ENCODE results near the gene TOP1.

Gene TOP1

GRCh38 chr20:41072190-41072863 lies 43.7 kb downstream of the TOP1 start:
- Histone ChIP-seq H3K4me1 (ENCODE audit: control insufficient read depth in 1 of 2, insufficient read depth in 2 of 2, low read length in 2 of 2) (peaks cover 28 to 38% of the 10 kb centered on the region in 2 donors), H3K27ac (ENCODE audit: low read depth, low read length) (peak overlapping the region; percentile 26)

GRCh38 chr20:41072915-41073314 lies 44.3 kb downstream of the TOP1 start:
- Histone ChIP-seq H3K27me3 (ENCODE audit: control insufficient read depth in 1 of 2, insufficient read depth in 2 of 2, low read length in 2 of 2) (no peaks in the 10 kb centered on the region), H3K27ac (ENCODE audit: low read depth, low read length) (peak overlapping the region; percentile 26), H3K9ac (ENCODE audit: low read depth in 1 of 2, low read length in 2 of 2) (no peak overlapping the region), H3K4me3 (ENCODE audit: low read depth in 1 of 2, low read length in 2 of 2) (no peak overlapping the region), H3K9me3 (ENCODE audit: control insufficient read depth in 1 of 2, low read length in 2 of 2) (no peaks in the 10 kb centered on the region), H3K4me1 (ENCODE audit: control insufficient read depth in 1 of 2, insufficient read depth in 2 of 2, low read length in 2 of 2) (peaks cover 29 to 44% of the 10 kb centered on the region in 2 donors), H3K36me3 (ENCODE audit: control insufficient read depth in 1 of 2, insufficient read depth in 2 of 2, low read length in 2 of 2) (peaks cover 2 to 10% of the 10 kb centered on the region in 2 donors)

More at GRCh38 chr20:41072190-41072863, 43.7 kb downstream of the TOP1 start:
- no peaks in the 10 kb centered on the region for H3K27me3 ChIP-seq (ENCODE audit: control insufficient read depth in 1 of 2, insufficient read depth in 2 of 2, low read length in 2 of 2)
- no peak overlapping the region for H3K4me3 ChIP-seq (ENCODE audit: low read depth in 1 of 2, low read length in 2 of 2)
- peaks cover 6 to 7% of the 10 kb centered on the region in 2 donors for H3K36me3 ChIP-seq (ENCODE audit: control insufficient read depth in 1 of 2, insufficient read depth in 2 of 2, low read length in 2 of 2)
- H3K9ac ChIP-seq (ENCODE audit: low read depth in 1 of 2, low read length in 2 of 2) = no peak overlapping the region
- no peaks in the 10 kb centered on the region for H3K9me3 ChIP-seq (ENCODE audit: control insufficient read depth in 1 of 2, low read length in 2 of 2)

DNA sequence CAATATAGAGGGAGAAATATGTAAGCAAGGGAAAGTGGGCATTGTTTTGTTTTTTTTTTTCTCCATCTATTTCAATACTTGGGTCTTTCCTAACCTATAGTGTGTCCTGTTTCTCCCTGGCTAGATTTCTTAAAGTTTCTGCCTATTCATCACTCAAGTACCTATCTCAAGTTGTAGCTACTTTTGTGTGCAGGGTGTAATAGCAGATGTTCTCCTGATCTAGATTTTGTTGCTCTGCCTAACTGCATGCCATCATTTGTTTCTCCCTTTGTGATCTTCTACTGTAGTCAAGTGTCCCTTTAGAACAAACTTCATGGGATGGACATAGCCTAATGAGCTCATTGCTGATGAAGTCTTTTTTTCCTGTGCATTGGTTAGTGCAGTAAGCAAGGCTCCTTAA lies 45.8 kb downstream of the TOP1 start:
- Histone ChIP-seq H3K36me3 (ENCODE audit: control insufficient read depth in 1 of 2, insufficient read depth in 2 of 2, low read length in 2 of 2) (peaks cover 0 to 11% of the 10 kb centered on the region in 2 donors), H3K4me3 (ENCODE audit: low read depth in 1 of 2, low read length in 2 of 2) (no peak overlapping the region), H3K27me3 (ENCODE audit: control insufficient read depth in 1 of 2, insufficient read depth in 2 of 2, low read length in 2 of 2) (no peaks in the 10 kb centered on the region), H3K9ac (ENCODE audit: low read depth in 1 of 2, low read length in 2 of 2) (no peak overlapping the region), H3K27ac (ENCODE audit: low read depth, low read length) (no peak overlapping the region), H3K4me1 (ENCODE audit: control insufficient read depth in 1 of 2, insufficient read depth in 2 of 2, low read length in 2 of 2) (peaks cover 32 to 52% of the 10 kb centered on the region in 2 donors), H3K9me3 (ENCODE audit: control insufficient read depth in 1 of 2, low read length in 2 of 2) (no peaks in the 10 kb centered on the region)

GRCh38 chr20:41076776-41077175 lies 48.2 kb downstream of the TOP1 start:
- H3K4me1 ChIP-seq (ENCODE audit: control insufficient read depth in 1 of 2, insufficient read depth in 2 of 2, low read length in 2 of 2) = peaks cover 29 to 48% of the 10 kb centered on the region in 2 donors
- H3K36me3 ChIP-seq (ENCODE audit: control insufficient read depth in 1 of 2, insufficient read depth in 2 of 2, low read length in 2 of 2) = peaks cover 6 to 26% of the 10 kb centered on the region in 2 donors
- no peak overlapping the region for H3K9ac ChIP-seq (ENCODE audit: low read depth in 1 of 2, low read length in 2 of 2)
- no peak overlapping the region for H3K4me3 ChIP-seq (ENCODE audit: low read depth in 1 of 2, low read length in 2 of 2)
- no peak overlapping the region for H3K27ac ChIP-seq (ENCODE audit: low read depth, low read length)
- H3K27me3 ChIP-seq (ENCODE audit: control insufficient read depth in 1 of 2, insufficient read depth in 2 of 2, low read length in 2 of 2) = no peaks in the 10 kb centered on the region
- H3K9me3 ChIP-seq (ENCODE audit: control insufficient read depth in 1 of 2, low read length in 2 of 2) = no peaks in the 10 kb centered on the region

DNA sequence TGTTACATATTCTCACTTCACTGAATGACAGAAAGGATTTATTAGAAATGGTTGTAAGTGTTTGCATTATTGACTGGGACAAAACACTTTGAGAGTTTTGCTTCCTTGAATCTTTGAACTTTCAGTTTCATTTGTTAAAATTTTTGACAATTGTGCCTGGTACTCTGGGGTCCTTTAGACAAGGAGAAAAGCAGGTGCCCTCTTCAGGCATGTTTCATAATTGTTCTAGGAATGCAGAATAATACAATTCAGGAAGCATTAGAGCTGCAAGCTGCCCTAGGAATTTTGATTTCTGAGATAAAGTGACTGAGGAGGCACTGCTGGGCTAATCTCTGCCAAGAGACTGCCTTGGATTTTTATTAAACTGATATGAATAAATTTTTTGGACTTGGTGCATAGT lies 49.7 kb downstream of the TOP1 start:
- Histone ChIP-seq H3K36me3 (ENCODE audit: control insufficient read depth in 1 of 2, insufficient read depth in 2 of 2, low read length in 2 of 2) (peaks cover 14 to 34% of the 10 kb centered on the region in 2 donors), H3K4me3 (ENCODE audit: low read depth in 1 of 2, low read length in 2 of 2) (no peak overlapping the region), H3K9ac (ENCODE audit: low read depth in 1 of 2, low read length in 2 of 2) (no peak overlapping the region), H3K27me3 (ENCODE audit: control insufficient read depth in 1 of 2, insufficient read depth in 2 of 2, low read length in 2 of 2) (no peaks in the 10 kb centered on the region), H3K27ac (ENCODE audit: low read depth, low read length) (no peak overlapping the region), H3K9me3 (ENCODE audit: control insufficient read depth in 1 of 2, low read length in 2 of 2) (no peaks in the 10 kb centered on the region), H3K4me1 (ENCODE audit: control insufficient read depth in 1 of 2, insufficient read depth in 2 of 2, low read length in 2 of 2) (peaks cover 15 to 33% of the 10 kb centered on the region in 2 donors)

GRCh38 chr20:41079066-41079465 lies 50.4 kb downstream of the TOP1 start:
- Histone ChIP-seq H3K9me3 (ENCODE audit: control insufficient read depth in 1 of 2, low read length in 2 of 2) (no peaks in the 10 kb centered on the region), H3K4me1 (ENCODE audit: control insufficient read depth in 1 of 2, insufficient read depth in 2 of 2, low read length in 2 of 2) (peaks cover 15 to 27% of the 10 kb centered on the region in 2 donors), H3K4me3 (ENCODE audit: low read depth in 1 of 2, low read length in 2 of 2) (no peak overlapping the region), H3K27me3 (ENCODE audit: control insufficient read depth in 1 of 2, insufficient read depth in 2 of 2, low read length in 2 of 2) (no peaks in the 10 kb centered on the region), H3K27ac (ENCODE audit: low read depth, low read length) (no peak overlapping the region), H3K9ac (ENCODE audit: low read depth in 1 of 2, low read length in 2 of 2) (no peak overlapping the region), H3K36me3 (ENCODE audit: control insufficient read depth in 1 of 2, insufficient read depth in 2 of 2, low read length in 2 of 2) (peaks cover 17 to 41% of the 10 kb centered on the region in 2 donors)

DNA sequence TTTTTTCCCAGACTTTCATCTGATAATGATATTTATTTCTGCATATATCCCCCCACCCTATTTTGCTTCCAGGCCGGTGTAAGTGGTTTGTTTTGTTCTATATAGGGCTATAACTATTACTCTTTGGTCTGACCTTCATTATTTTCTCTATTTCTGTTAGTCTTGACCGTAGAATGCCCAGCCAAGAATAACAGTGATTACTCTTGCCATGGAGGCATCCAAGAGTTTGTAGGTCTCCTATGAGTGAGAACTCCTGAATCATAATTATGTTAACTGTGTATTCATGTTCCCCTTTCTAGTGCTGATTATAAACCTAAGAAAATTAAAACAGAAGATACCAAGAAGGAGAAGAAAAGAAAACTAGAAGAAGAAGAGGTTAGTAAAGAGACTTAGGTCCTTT lies 52.2 kb downstream of the TOP1 start:
- no peak overlapping the region for H3K27ac ChIP-seq (ENCODE audit: low read depth, low read length)
- H3K27me3 ChIP-seq (ENCODE audit: control insufficient read depth in 1 of 2, insufficient read depth in 2 of 2, low read length in 2 of 2) = no peaks in the 10 kb centered on the region
- peaks cover 21 to 57% of the 10 kb centered on the region in 2 donors for H3K36me3 ChIP-seq (ENCODE audit: control insufficient read depth in 1 of 2, insufficient read depth in 2 of 2, low read length in 2 of 2)
- peaks cover 4 to 15% of the 10 kb centered on the region in 2 donors for H3K4me1 ChIP-seq (ENCODE audit: control insufficient read depth in 1 of 2, insufficient read depth in 2 of 2, low read length in 2 of 2)
- H3K9me3 ChIP-seq (ENCODE audit: control insufficient read depth in 1 of 2, low read length in 2 of 2) = no peaks in the 10 kb centered on the region
- no peak overlapping the region for H3K4me3 ChIP-seq (ENCODE audit: low read depth in 1 of 2, low read length in 2 of 2)
- no peak overlapping the region for H3K9ac ChIP-seq (ENCODE audit: low read depth in 1 of 2, low read length in 2 of 2)

- Histone ChIP-seq H3K27ac (ENCODE audit: low read depth, low read length) (no peak overlapping the region), H3K4me3 (ENCODE audit: low read depth in 1 of 2, low read length in 2 of 2) (no peak overlapping the region), H3K36me3 (ENCODE audit: control insufficient read depth in 1 of 2, insufficient read depth in 2 of 2, low read length in 2 of 2) (peaks cover 21 to 58% of the 10 kb centered on the region in 2 donors), H3K4me1 (ENCODE audit: control insufficient read depth in 1 of 2, insufficient read depth in 2 of 2, low read length in 2 of 2) (peaks cover 4 to 15% of the 10 kb centered on the region in 2 donors), H3K9ac (ENCODE audit: low read depth in 1 of 2, low read length in 2 of 2) (no peak overlapping the region), H3K9me3 (ENCODE audit: control insufficient read depth in 1 of 2, low read length in 2 of 2) (no peaks in the 10 kb centered on the region), H3K27me3 (ENCODE audit: control insufficient read depth in 1 of 2, insufficient read depth in 2 of 2, low read length in 2 of 2) (no peaks in the 10 kb centered on the region)
Observed at GRCh38 chr20:41081276-41081814, 52.7 kb downstream of the TOP1 start.

- no peaks in the 10 kb centered on the region for H3K9me3 ChIP-seq (ENCODE audit: control insufficient read depth in 1 of 2, low read length in 2 of 2)
- H3K27me3 ChIP-seq (ENCODE audit: control insufficient read depth in 1 of 2, insufficient read depth in 2 of 2, low read length in 2 of 2) = no peaks in the 10 kb centered on the region
- no peak overlapping the region for H3K4me3 ChIP-seq (ENCODE audit: low read depth in 1 of 2, low read length in 2 of 2)
- H3K36me3 ChIP-seq (ENCODE audit: control insufficient read depth in 1 of 2, insufficient read depth in 2 of 2, low read length in 2 of 2) = peaks cover 23 to 62% of the 10 kb centered on the region in 2 donors
- no peak overlapping the region for H3K27ac ChIP-seq (ENCODE audit: low read depth, low read length)
- no peak overlapping the region for H3K9ac ChIP-seq (ENCODE audit: low read depth in 1 of 2, low read length in 2 of 2)
- peaks cover 8 to 13% of the 10 kb centered on the region in 2 donors for H3K4me1 ChIP-seq (ENCODE audit: control insufficient read depth in 1 of 2, insufficient read depth in 2 of 2, low read length in 2 of 2)
Observed at GRCh38 chr20:41082306-41082705, 53.7 kb downstream of the TOP1 start.

- Histone ChIP-seq H3K4me1 (ENCODE audit: control insufficient read depth in 1 of 2, insufficient read depth in 2 of 2, low read length in 2 of 2) (peaks cover 0 to 4% of the 10 kb centered on the region in 2 donors), H3K27ac (ENCODE audit: low read depth, low read length) (no peak overlapping the region), H3K4me3 (ENCODE audit: low read depth in 1 of 2, low read length in 2 of 2) (no peak overlapping the region), H3K27me3 (ENCODE audit: control insufficient read depth in 1 of 2, insufficient read depth in 2 of 2, low read length in 2 of 2) (no peaks in the 10 kb centered on the region), H3K9ac (ENCODE audit: low read depth in 1 of 2, low read length in 2 of 2) (no peak overlapping the region), H3K9me3 (ENCODE audit: control insufficient read depth in 1 of 2, low read length in 2 of 2) (no peaks in the 10 kb centered on the region), H3K36me3 (ENCODE audit: control insufficient read depth in 1 of 2, insufficient read depth in 2 of 2, low read length in 2 of 2) (peaks cover 24 to 61% of the 10 kb centered on the region in 2 donors)
Observed at GRCh38 chr20:41085606-41086005, 57.0 kb downstream of the TOP1 start.

All from duodenal mucosa (tissue), 2 donors.